H9 (cell line): ENCODE data around the gene MPST. TPM values are rescaled to one million over a fixed set of nuclear protein-coding genes. Genes with fewer than 3 reads are reported as not detected.

Experiments
- DNase-seq: peaks from one replicate; pipeline ENCODE4 v3.0.0-alpha.2; 2017
- H2AFZ ChIP-seq: one replicate; pipeline ENCODE4 v1.6.1; 2013; ENCODE audit warnings: mild to moderate bottlenecking, low read length, control low read depth, moderate library complexity
- H2AK5ac ChIP-seq: 2 replicates; pipeline ENCODE4 v1.6.1; 2013; ENCODE audit warnings: low read length, control low read depth, mixed read lengths; ENCODE audit not compliant: insufficient read length
- H2BK120ac ChIP-seq: one replicate; pipeline ENCODE4 v1.6.1; 2013; ENCODE audit warnings: low read depth, mild to moderate bottlenecking, low read length, control low read depth, inconsistent platforms; ENCODE audit not compliant: poor library complexity, severe bottlenecking
- H2BK12ac ChIP-seq: 2 replicates; pipeline ENCODE4 v1.6.1; 2013; ENCODE audit warnings: low read length, control low read depth, mixed read lengths, low read depth; ENCODE audit not compliant: insufficient read length
- H2BK15ac ChIP-seq: 2 replicates; pipeline ENCODE4 v1.6.1; 2013; ENCODE audit warnings: low read depth, low read length, control low read depth
- H2BK20ac ChIP-seq: one replicate; pipeline ENCODE4 v1.6.1; 2013; ENCODE audit warnings: low read depth, mild to moderate bottlenecking, low read length, control low read depth, inconsistent platforms; ENCODE audit not compliant: poor library complexity, severe bottlenecking
- H2BK5ac ChIP-seq: 2 replicates; pipeline ENCODE4 v1.6.1; 2013; ENCODE audit warnings: low read length, control low read depth, mixed read lengths; ENCODE audit not compliant: insufficient read length
- H3K14ac ChIP-seq: 2 replicates; pipeline ENCODE4 v1.6.1; 2013; ENCODE audit warnings: low read length, control low read depth; ENCODE audit not compliant: insufficient read depth
- H3K18ac ChIP-seq: 2 replicates; pipeline ENCODE4 v1.6.1; 2013; ENCODE audit warnings: low read depth, mild to moderate bottlenecking, mixed read lengths, low read length, control low read depth; ENCODE audit not compliant: insufficient read length
- H3K23ac ChIP-seq: 2 replicates; pipeline ENCODE4 v1.6.1; 2013; ENCODE audit warnings: low read length, control low read depth, mixed read lengths, low read depth; ENCODE audit not compliant: insufficient read length
- H3K23me2 ChIP-seq: 2 replicates; pipeline ENCODE4 v1.6.1; 2013; ENCODE audit warnings: low read depth, mild to moderate bottlenecking, mixed read lengths, low read length, control low read depth; ENCODE audit not compliant: insufficient read length, poor library complexity, severe bottlenecking
- H3K27ac ChIP-seq: 2 replicates; pipeline ENCODE4 v1.5.1; 2013; ENCODE audit warnings: low read length, control low read depth, mixed read lengths, low read depth; ENCODE audit not compliant: insufficient read length
- H3K27me3 ChIP-seq: 2 replicates; pipeline ENCODE4 v1.6.1; 2013; ENCODE audit warnings: low read length, control low read depth, inconsistent platforms; ENCODE audit not compliant: insufficient read depth
- H3K4ac ChIP-seq: 2 replicates; pipeline ENCODE4 v1.6.1; 2013; ENCODE audit warnings: low read depth, mild to moderate bottlenecking, control low read depth, inconsistent platforms, low read length, moderate library complexity
- H3K4me1 ChIP-seq: 2 replicates; pipeline ENCODE4 v1.6.1; 2013; ENCODE audit warnings: low read length, control low read depth, inconsistent platforms; ENCODE audit not compliant: insufficient read depth
- H3K4me2 ChIP-seq: 2 replicates; pipeline ENCODE4 v1.6.1; 2013; ENCODE audit warnings: low read length, control low read depth, mixed read lengths; ENCODE audit not compliant: insufficient read length, insufficient read depth
- H3K56ac ChIP-seq: 2 replicates; pipeline ENCODE4 v1.6.1; 2013; ENCODE audit warnings: low read depth, mild to moderate bottlenecking, mixed read lengths, low read length, control low read depth; ENCODE audit not compliant: insufficient read length
- H3K79me1 ChIP-seq: 2 replicates; pipeline ENCODE4 v1.6.1; 2013; ENCODE audit warnings: low read depth, mild to moderate bottlenecking, moderate library complexity, low read length, control low read depth, inconsistent platforms; ENCODE audit not compliant: insufficient read depth, poor library complexity, severe bottlenecking
- H3K79me2 ChIP-seq: 2 replicates; pipeline ENCODE4 v1.6.1; 2013; ENCODE audit warnings: low read length, control low read depth, inconsistent platforms; ENCODE audit not compliant: insufficient read depth
- H3K9ac ChIP-seq: 2 replicates; pipeline ENCODE4 v1.6.1; 2013; ENCODE audit warnings: low read length, control low read depth, mixed read lengths; ENCODE audit not compliant: insufficient read length; ENCODE audit errors: extremely low read depth
- H3K9me3 ChIP-seq: one replicate; pipeline ENCODE4 v1.6.1; 2013; ENCODE audit warnings: low read depth, low read length, inconsistent platforms; ENCODE audit not compliant: control insufficient read depth
- H3T11ph ChIP-seq: one replicate; pipeline ENCODE4 v1.6.1; 2013; ENCODE audit warnings: mild to moderate bottlenecking, low read length, control low read depth, inconsistent platforms
- H4K20me1 ChIP-seq: one replicate; pipeline ENCODE4 v1.6.1; 2013; ENCODE audit not compliant: control insufficient read depth, insufficient read length, insufficient read depth
- H4K5ac ChIP-seq: 2 replicates; pipeline ENCODE4 v1.6.1; 2013; ENCODE audit warnings: low read depth, mild to moderate bottlenecking, mixed read lengths, low read length, control low read depth; ENCODE audit not compliant: insufficient read length
- H4K8ac ChIP-seq: replicated peaks from 2 replicates; pipeline ENCODE4 v1.6.1; 2013; ENCODE audit warnings: low read length, control low read depth, mixed read lengths, low read depth; ENCODE audit not compliant: insufficient read length
- H4K91ac ChIP-seq: 2 replicates; pipeline ENCODE4 v1.6.1; 2013; ENCODE audit warnings: low read depth, mild to moderate bottlenecking, moderate library complexity, mixed read lengths, low read length, control low read depth; ENCODE audit not compliant: insufficient read length
- H3K27ac Mint-ChIP-seq, 3 experiments: 2 replicates in 2 of 3; 3 replicates in 1 of 3; pipeline ENCODE4 v1.8.0; 2020 to 2021; ENCODE audit warnings: mixed read lengths in 3 of 3, mild to moderate bottlenecking in 1 of 3, moderate library complexity in 1 of 3
- H3K27me3 Mint-ChIP-seq: 2 replicates; pipeline ENCODE4 v1.8.0; 2021; ENCODE audit warnings: low read depth, mild to moderate bottlenecking, moderate library complexity, mixed read lengths
- H3K36me3 Mint-ChIP-seq, 3 experiments: 2 replicates in 2 of 3; 3 replicates in 1 of 3; pipeline ENCODE4 v1.8.0; 2020 to 2021; ENCODE audit warnings: low read depth in 3 of 3, mixed read lengths in 3 of 3; ENCODE audit not compliant: insufficient read depth in 1 of 3
- H3K4me1 Mint-ChIP-seq, 2 experiments: 2 replicates each; pipeline ENCODE4 v1.8.0; 2020; ENCODE audit warnings: mixed read lengths in 2 of 2
- H3K4me3 Mint-ChIP-seq, 2 experiments: 2 replicates in 1 of 2; 3 replicates in 1 of 2; pipeline ENCODE4 v1.8.0; 2020 to 2021; ENCODE audit warnings: mild to moderate bottlenecking in 2 of 2, mixed read lengths in 2 of 2, moderate library complexity in 1 of 2
- H3K9me3 Mint-ChIP-seq, 2 experiments: 2 replicates in 1 of 2; 3 replicates in 1 of 2; pipeline ENCODE4 v1.8.0; 2020; ENCODE audit warnings: mild to moderate bottlenecking in 2 of 2, mixed read lengths in 2 of 2, moderate library complexity in 1 of 2
- CTCF ChIP-seq: fragments of 200-600 bp; sonication (generic); conservative IDR thresholded peaks from 3 replicates; pipeline ENCODE4 v1.8.0; 2021; ENCODE audit warnings: antibody characterized with exemption, mild to moderate bottlenecking
- WGBS: extraction: QIAGEN DNeasy Blood & Tissue Kit; methylation state at CpG from one replicate; pipeline ENCODE4 v1.1.7; 2013; ENCODE audit warnings: missing lambda C conversion rate, low lambda C conversion rate, mixed read lengths; ENCODE audit not compliant: insufficient read length; ENCODE audit errors: extremely low coverage; 5-methylcytosine and 5-hydroxymethylcytosine counted together
- total RNA-seq: library from RNA; stranded (reverse); gene quantifications from 2 replicates; pipeline ENCODE4 v1.2.1, GENCODE V29; 2021

MPST gene
- total RNA-seq, 1 experiment from 2014 or later = 70.5 TPM

- H4K5ac ChIP-seq = no peak overlapping the region
- Mint-ChIP-seq H3K27ac (no peak overlapping the region; a peak in 1 of 7 replicates), H3K4me3 (no peak overlapping the region), H3K9me3 (no peaks in the 10 kb centered on the region), H3K4me1 (peaks cover 21 to 24% of the 10 kb centered on the region in 2 experiments), H3K36me3 (no peaks in the 10 kb centered on the region), H3K27me3 (peaks cover 25% of the 10 kb centered on the region)
- no peak overlapping the region for H2BK12ac ChIP-seq
- no peak overlapping the region for H4K91ac ChIP-seq
- H3K4me1 ChIP-seq = no peaks in the 10 kb centered on the region; the same call in 1 of the 2 replicates
- H3K14ac ChIP-seq = no peak overlapping the region; the same call in 1 of the 2 replicates
- no peak overlapping the region for H2BK120ac ChIP-seq
- H3K4ac ChIP-seq = no peak overlapping the region
- no peak overlapping the region for H2AK5ac ChIP-seq
- H3K9me3 ChIP-seq = no peaks in the 10 kb centered on the region
- no peak overlapping the region for H3K4me2 ChIP-seq
- H3K79me1 ChIP-seq = no peaks in the 10 kb centered on the region
- no peak overlapping the region for H3K56ac ChIP-seq
- H3K27ac ChIP-seq = no peak overlapping the region
- H3K79me2 ChIP-seq = no peaks in the 10 kb centered on the region
- H3K23ac ChIP-seq = no peak overlapping the region
- no peak overlapping the region for H3K18ac ChIP-seq
- H2AFZ ChIP-seq = no peak overlapping the region
- no peak overlapping the region for H2BK20ac ChIP-seq
- no peak for DNase-seq
- H3K27me3 ChIP-seq = no peaks in the 10 kb centered on the region
- no peaks in the 10 kb centered on the region for H4K20me1 ChIP-seq
- H2BK5ac ChIP-seq = no peak overlapping the region
- no peak overlapping the region for H2BK15ac ChIP-seq
- H4K8ac ChIP-seq = no peak overlapping the region
- H3T11ph ChIP-seq = no peak overlapping the region
- H3K9ac ChIP-seq = no peak overlapping the region
- WGBS = no CpG with 5 or more reads among the region's 14 CpGs
- H3K23me2 ChIP-seq = no peaks in the 10 kb centered on the region
- TF ChIP-seq CTCF = no peak
Observed at GRCh38 chr22:37037669-37038068, 18.1 kb downstream of the MPST start.
